ENCODE data around the gene VEGFA.

Gene VEGFA

DNA sequence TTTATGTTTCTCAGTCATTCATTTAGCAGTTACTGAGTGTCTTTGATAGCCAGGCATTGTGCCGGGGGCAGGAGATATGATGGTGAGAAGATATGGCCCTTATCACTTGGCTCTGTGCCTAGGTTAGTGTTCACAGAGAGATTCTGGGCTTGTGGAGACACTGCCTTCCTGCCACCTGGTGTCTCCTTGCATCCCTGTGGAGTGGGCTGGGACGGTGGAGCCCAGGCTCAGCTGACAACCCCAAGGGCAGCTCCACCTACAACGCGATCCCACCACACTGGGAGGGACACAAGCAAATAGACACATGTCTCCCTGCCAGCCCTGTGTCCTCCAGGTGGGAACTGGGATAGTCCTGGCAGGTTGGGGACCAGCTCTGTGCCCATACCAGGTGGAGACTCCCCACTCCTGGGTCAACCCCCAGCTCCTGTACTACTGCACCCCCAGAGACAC is 30.3 kb upstream of the VEGFA start:
- no peak for DNase-seq

DNA sequence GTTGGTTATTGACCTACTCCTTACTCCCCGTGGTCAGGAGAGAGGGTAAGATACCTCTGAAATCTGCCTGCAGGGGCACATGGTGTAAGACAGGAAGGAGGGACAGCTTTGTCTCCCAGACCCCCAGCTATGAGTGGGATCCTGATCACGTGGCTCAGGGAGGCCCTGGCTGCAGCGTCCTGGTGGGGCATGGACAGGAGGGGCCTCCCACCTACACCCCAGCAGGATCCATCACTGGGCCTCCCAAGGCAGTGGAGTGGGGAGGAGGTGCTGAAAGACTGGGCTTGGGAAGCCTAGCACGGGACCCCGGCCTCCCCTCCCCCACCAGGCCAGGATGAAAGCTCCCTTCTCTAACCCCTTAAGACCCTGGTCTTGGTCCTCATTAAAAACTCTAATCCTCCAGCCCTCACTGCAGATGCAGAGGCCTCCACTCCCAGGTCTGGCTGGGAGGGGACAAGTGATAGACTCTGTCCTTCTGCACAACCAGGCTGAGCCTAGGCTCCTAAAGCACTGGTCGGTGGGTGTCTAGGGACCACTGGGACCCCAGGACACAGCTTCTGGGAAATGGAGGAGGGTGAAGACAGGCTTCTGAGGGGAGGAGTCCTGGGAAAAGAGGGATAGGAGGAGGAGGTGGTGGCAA is 29.6 kb upstream of the VEGFA start:
- no peak for DNase-seq

DNA sequence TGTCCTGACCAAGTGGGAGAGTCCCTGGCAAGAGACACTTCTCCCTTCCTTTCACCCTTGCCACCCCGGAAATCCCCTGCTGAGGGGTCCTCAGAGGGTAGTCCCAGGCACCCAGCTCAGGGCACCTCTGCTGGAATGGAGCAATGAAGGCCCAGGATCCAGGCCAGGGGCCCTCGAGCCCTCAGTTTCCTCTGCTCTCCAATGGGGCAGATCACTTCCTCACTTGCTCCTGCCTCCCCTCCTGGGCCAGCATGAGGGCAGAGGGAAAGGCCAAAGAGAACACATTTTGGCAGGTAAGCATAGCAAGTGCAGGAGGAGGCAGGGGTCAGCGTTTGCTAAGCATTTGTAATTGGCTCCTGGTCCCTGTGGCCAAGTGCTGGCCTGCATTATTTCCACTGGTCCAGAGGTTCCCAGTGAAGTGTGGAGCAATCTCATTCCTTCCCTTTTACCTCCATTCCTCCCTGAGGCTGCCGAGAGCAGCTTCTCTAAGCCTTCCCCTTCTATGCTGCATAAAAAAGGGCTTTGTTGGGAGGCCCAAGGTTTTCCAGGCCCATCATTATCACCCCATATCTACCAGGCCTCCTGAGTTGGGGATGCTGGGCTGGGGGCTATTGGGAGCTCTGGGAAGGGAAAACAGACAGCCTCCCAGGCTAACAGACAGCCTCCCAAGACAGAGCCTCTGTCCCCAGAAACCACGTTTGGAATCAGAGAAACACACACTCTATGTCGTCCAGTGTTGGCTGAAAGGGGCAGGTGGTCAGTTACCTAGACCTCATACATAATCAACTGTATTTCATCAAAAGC is 28.8 kb upstream of the VEGFA start:
- no peak for DNase-seq

DNA sequence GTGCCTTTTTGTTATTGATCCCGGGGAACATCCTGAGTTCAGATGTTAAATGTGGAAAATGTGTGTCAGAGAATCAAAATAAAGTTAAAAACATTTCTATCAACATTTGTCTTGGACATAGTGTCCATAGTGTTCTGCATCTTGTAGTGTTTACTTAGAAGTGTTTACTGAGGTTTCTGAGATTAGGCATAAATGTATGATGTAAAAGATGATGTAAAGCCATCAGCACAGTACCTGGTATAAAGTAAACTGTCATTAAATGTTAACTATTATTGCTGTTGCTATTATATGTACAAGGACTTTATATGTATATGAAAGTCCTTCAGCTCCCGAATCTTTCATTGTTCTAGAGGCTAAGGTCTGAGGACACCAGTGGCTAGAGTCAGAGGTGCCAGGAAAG is 28.2 kb upstream of the VEGFA start:
- no peak for DNase-seq

DNA sequence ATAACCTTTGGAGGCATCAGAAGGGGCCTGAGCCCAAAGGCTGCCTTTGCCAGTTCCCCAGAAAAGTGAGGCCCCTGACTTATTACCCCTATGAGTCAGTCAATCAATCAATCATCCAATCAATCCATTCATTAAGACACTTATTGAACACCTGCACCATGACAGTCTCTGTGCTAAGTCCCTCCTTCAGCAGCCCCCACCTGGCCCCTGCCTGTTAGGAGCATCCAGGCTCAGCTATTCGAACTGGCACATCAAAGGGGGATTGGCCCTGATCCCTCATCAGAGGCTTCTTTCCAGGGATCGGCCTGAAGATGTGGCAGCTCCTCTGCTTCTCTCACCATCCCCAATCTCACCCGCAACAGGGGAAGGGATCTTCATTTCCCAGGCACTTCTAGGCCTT is 27.7 kb upstream of the VEGFA start:
- no peak for DNase-seq

DNA sequence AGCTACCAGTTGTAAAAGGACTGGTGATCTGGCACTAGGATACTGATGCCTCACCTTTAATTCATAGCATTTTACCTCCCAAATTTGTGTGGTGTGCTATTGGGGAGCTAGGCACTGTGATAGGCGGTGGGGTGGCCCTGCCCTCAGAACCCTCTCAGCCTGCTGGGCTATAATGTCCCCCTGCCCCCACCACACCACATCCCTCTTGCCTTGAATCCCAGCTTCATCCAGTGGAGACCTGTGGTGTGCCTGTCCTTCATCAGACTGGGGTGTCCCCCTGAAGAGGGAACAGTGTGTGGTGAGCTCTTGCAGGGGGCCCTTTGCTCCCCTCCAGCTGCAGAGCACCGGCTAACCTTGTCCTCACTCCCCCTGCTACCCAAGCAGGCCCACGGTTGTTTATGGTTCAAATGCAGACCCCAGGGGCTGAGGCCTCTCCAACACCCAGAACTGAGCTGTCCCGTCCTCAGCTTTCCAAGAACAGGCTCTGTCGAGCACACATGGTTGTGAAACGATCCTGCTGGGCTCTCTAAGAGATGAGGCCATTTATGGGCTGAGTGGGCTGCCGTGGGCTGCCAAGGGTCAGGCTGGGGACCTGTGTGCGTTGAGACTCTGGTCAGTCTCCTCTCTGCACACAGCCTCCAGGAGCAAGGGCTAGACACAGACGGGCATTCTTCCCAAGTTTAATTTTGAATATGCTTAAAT is 26.9 kb upstream of the VEGFA start:
- DNase-seq, result no peak

DNA sequence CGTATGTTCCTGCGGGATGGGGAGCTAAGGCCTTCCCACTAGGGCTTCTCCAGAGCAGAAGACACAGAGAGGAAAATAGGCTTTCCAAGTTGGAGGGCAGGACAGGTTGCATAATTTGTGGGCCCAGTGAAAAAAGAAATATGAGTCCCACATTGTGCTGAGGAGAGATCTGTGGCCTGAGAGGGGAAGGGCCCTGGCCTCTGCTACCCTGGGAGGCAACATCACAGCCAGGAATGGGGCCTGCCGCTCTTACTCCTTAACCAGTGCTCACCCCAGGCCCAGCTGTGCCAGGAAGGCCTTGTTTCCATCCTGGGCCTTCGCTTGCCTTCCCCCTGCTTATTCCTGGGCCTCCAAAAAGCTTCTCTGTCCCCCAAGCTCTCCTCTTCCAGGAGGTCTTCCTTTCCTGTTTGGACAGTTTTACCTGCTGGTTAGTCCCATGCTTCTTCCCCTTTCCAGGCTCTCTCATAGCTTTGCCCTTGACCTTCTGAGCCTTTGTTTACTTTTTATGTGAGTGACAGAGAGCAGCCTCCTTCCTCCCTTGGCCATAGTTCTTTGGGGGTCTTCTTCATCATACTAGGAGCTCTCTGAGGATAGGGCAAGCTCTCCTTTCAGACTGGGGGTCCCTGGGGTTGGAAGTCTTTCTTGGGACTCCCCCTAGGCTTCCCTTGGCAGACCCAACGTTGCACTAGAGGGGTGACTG is 26.2 kb upstream of the VEGFA start:
- DNase-seq, result no peak

DNA sequence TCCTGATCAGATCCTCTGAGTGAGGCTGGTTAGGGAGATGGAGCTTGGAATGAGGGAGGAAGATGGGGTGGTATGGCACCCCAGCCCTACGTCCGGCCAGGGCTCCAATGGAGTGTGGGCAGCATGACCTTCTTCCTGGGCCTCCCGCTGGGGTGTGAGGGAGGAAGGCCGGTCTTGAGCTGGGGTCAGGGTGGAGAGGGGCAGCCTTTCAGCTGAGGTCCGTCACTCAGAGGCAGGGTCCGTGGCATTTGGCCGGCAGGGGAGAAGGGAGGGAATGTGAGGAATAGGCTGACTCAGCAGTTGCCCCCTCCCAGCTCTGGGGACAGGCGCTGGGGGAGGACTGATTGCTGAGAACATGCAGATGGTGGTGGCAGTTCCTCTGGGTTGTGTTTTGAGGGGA is 25.5 kb upstream of the VEGFA start:
- DNase-seq, result no peak

DNA sequence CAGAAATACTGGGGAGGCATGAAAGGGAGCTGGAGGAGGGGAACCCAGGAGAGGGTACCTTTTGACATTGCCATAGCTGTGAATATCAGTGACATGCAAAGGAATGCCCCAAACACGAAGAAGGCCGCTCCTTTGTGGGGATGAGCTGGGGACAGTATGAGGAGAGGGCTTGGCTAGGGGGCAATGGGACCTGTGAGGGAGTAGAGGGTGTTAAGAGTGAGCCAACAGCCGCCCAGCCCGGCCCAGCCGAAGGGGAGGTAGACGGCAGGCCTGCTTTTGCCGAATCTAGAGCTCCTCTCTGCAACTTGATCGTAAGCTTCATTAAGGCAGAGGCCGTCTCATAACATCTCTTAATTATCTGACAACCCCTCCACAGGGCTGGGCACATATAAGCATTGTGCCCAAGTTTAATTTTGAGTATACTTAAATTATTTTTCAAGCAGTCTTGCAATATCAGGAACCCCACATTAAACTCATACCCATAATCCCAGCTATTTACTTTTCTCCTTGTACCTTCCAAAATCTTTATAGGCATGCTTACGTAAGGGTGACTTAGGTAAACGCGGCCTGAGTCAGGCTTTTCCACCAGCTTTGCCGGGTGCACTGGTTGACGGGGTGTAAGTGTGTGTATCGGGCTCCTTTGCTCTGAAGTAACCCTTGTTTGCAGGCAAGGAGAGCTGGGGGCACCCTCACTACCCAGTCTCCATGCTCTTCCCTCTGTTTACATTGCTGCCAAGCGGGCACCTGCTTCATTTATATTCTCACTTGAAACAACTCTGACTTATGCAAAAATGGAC is 24.9 kb upstream of the VEGFA start:
- DNase-seq, result no peak

DNA sequence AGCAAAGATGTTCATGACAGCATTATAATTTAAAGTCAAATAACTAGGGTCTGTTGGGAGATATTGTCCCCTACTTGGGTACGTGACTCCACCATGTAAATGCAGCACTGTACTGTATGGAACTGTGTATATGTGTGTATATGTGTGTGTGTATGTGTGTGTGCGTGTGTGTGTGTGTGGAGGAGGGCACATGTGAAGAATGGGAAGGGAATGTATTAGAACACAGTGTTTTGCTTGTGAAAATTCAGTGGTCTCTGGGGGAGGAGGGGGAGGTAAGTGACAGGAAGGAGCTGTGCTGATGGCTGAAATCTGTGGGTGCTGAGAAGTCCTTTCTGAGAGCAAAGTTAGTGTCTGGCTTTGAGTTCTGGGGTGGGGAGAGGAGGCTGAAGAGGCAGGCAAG is 23.9 kb upstream of the VEGFA start:
- DNase-seq, result no peak

DNA sequence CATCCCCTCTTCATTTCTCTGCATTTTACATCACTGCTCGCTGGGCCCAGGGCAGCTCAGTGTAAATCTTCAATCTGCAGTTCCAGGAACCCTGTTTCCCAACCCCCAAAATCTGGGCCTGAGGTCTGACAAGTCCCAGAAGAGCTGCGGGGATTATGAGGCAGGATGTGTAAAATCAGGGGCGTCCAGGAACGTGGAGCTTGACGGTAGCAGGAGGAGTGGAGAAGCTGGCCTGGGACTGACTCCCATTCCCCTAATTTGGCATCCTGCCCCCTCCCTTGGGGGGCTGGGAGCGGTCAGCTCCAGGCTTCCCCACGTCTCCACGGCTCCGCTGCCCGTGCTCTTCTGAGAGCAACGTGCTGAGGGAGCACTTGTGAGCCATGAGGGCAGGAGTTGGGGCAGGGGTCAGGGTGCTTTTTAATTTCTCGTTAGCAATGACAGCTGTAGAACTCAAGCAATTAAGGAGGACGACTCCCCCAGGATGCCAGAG is 23.4 kb upstream of the VEGFA start:
- no peak for DNase-seq

DNA sequence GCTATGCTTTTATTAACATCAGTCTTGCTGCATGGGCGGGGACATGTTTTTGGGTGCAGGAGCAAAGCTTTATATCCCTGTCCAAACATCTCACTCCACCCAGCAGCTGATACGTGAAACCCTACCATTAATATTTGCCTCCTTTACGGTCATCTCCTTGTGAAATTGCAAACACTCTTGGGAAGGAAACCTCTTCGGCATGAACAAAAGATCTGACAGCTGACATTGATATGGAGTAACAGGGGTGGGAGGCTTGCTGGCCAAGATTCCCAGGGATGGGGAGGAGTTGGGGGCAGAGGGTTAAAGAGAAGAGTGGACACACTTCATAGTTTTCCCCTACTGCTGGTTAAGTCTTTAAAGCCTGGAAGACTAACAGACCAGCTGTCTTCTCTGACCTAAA is 22.2 kb upstream of the VEGFA start:
- no peak for DNase-seq

DNA sequence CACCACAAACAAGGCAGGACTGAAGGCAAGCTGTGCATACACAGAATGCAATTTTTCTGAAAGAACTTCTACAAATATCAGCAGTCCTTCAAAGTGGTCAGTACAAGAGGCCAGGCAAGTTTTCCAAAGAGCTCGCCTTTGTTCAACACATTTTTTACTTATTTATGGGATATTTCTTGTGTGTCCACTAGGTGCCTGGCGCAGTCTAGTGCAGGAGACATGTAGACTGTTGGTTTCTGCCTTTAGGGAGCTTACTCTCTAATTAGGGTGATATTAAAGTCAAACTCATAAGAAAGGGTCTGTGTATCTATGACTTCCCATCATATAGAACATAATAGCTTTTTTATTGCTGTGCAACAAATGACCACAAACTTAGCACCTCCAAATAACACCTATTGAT is 21.2 kb upstream of the VEGFA start:
- DNase-seq, result no peak

DNA sequence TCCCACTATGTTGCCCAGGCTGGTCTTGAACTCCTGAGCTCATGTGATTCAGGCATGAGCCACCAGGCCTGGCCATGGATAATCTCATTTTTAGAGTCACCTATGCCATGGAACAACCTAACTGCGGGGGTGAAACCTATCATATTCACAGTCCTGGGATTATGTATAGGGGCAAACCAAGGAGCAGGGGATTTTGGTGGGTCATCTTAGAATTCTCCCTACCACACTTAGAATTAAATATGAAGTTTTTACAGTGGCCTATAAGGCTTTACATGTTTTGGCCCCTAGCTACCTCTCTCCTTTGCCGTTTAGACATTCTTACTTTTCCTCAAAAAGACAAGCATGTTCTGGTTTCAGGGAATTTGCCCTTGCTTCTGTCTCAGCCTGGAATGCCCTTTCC is 20.6 kb upstream of the VEGFA start:
- no peak for DNase-seq

DNA sequence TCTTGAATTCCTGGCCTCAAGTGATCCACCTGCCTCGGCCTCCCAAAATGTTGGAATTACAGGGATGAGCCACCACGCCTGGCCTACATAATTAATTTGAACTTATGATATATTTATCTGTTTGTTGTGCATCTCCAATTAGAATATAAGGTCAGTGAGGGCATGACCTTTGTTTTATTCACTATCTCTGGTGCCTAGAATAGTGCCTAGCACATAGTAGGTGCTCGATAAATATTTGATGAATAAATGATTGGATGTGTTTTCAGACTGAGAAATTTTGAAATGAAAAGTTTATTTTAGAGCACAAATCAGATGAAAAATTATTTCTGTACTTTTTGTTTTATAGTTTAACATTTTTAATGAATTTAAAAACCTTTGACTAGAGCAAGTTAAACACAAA is 19.4 kb upstream of the VEGFA start:
- no peak for DNase-seq

DNA sequence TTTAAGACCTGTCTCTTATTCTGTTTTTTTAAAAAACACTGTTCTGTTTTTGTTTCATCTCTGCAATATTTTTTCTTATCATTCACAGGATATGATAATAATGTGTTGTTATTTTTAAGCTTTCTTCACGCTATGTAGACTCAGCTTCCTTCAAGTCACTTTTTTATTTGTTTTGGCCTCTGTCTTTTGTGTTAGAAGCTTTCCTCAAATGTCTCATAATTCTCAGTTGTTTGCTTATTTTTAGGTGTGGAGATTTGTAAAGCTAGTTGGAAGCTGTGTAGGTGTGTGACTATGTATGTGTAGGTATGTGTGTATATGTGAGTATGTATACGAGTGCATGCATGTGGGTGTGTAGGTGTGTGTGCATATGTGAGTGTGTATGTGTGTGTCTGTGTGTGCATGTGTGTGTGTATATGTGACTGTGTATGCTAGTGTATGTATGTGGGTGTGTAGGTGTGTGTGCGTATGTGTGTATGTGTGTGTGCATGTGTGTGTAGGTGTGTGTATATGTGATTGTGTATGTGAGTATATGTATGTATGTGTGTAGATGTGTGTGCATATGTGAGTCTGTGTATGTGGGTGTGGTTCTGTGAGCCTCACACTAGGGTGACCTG is 16.3 kb upstream of the VEGFA start:
- DNase-seq, result no peak

DNA sequence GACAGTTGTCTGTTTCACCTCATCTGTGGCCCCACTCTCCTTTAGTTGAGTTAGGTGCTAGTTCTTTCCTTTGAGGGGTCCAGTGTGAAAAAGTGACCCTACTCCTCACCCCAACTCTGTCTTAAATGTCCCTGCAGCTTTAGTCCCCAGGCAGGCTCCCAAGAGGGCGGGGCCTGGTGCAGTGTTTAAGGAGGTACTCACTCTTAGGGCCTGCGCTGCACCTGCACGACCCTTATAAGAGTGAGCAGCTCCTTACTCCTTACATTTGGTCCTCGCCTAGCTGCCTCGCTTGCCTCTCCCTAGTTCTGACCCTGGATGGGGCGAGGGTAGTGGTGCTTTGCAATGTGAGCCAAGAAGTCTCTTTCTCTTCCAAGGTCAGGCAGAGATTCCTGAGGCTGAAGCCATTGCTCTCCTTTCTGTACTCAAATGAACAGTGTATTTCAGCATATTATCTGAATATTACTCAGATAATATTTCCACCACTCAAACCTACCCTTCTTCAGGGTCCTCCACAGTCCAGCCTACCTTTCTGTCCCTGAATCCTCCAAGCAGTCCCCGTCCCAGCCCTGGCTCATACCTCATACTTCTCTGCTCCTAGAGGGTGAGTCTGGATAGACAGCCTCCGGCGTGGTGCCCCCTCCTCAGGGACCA is 11.9 kb upstream of the VEGFA start:
- no peak for DNase-seq

DNA sequence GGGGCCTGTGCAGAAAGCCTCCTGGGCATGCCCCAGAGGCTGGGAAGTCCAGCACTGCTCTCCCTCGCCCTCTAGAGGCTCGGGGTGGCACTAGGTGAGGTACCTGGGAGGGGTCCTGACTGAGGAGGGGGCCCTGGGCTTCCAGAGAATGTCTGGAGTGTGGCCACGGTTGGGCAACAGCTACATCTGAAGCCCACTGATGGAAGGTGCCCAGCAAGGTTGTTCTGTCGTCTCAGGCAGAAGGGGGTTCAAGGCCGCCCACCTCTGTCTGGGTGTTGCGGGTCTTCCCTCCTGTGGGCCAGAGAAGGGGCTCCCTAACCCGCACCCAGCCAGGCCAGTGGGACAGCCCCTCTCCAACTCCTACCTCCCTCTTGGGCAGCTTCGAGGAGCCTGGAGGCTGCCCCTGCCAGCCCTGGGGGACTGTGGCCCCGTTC is 11.4 kb upstream of the VEGFA start:
- peak; percentile 32 for DNase-seq

DNA sequence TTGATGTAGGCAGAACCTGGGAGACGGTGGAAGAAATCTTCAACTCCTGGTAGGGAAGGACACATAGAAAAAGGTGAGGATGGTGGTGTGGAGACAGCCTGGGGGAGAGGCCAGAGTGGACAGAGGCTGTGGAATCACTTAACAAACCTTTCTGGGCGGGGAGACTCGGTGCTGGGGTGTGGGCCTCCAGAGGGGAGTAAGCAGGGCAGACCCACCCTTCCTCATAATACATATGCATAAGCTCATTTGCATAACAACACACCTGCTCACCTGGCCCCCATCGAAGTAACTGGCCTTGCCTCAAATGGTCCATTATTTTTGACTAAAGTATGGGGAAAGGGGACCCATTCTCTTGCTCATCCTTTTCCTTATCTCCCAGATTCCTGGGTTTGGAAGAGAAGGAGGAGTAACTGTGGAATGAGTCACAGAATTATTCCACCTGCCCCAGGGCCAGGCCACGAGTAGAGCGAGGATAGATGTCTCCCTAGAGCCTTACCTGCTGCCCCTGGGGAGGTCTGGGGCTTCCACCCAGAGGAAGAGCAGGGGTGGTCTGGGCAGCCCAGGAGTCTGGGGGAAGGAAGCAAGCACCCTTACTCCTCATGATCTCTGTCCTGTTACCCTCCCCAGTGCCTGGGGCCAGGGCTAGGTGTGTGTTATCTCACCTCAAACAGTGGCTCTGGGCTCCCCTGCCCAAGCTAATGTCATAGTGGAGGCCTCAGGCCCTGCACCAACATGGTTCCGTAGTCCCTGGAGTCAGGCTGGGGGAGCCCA is 10.7 kb upstream of the VEGFA start:
- DNase-seq, result no peak

DNA sequence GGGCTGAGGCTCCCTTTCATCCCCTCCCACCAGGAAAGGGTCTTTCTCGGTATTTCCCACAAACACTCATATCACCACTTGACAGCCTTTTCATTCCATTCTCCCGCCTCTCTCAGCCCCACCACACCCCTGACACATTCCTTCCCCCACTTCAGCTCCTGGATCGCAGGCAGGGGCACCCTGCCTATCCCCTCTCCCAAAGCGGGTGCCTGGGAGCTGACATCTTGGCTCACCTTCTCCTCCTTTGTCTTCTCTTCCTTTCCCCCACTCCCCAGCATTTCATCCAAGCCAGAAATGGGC is 10.2 kb upstream of the VEGFA start:
- no peak for DNase-seq

Measured in activated naive CD4-positive, alpha-beta T cell treated with anti-CD3 and anti-CD28 coated beads, Interleukin-2, amount 50 U/mL, for 16 hours (primary cell).